GF-D8 (cell line): ENCODE measurements around the gene SRGAP2B.
"Not testable (repeated sequence)": the region's sequence is repeated elsewhere in the genome, so short reads cannot be mapped to it uniquely, and the experiment has no call there.

Source experiments
- DNase-seq: peaks from one replicate; lab custom pipeline; 2025; lab: John Stamatoyannopoulos, UW

SRGAP2B gene

GRCh38 chr1:144946525-144947480 lies 148.3 kb downstream of the SRGAP2B start:
- DNase-seq, result not testable (repeated sequence)

- not testable (repeated sequence) for DNase-seq
Measured at GRCh38 chr1:144941710-144942109, 153.4 kb downstream of the SRGAP2B start.

- DNase-seq, result not testable (repeated sequence)
Measured at GRCh38 chr1:144940054-144940453, 155.1 kb downstream of the SRGAP2B start.

- not testable (repeated sequence) for DNase-seq
Measured at GRCh38 chr1:144938627-144939026, 156.5 kb downstream of the SRGAP2B start.

- DNase-seq, result not testable (repeated sequence)
Measured at GRCh38 chr1:144936186-144936732, 158.9 kb downstream of the SRGAP2B start.

GRCh38 chr1:144935310-144935709 lies 159.8 kb downstream of the SRGAP2B start:
- not testable (repeated sequence) for DNase-seq

- DNase-seq, result not testable (repeated sequence)
Measured at GRCh38 chr1:144933014-144933413, 162.1 kb downstream of the SRGAP2B start.

- DNase-seq, result not testable (repeated sequence)
Measured at GRCh38 chr1:144932153-144932552, 163.0 kb downstream of the SRGAP2B start.

GRCh38 chr1:144931553-144931952 lies 163.6 kb downstream of the SRGAP2B start:
- DNase-seq, result not testable (repeated sequence)

- not testable (repeated sequence) for DNase-seq
Measured at GRCh38 chr1:144930085-144930777, 164.9 kb downstream of the SRGAP2B start.

- not testable (repeated sequence) for DNase-seq
Measured at GRCh38 chr1:144927292-144927691, 167.8 kb downstream of the SRGAP2B start.

GRCh38 chr1:144923640-144924039 lies 171.5 kb downstream of the SRGAP2B start:
- DNase-seq, result not testable (repeated sequence)

- DNase-seq, result not testable (repeated sequence)
Measured at GRCh38 chr1:144922785-144923184, 172.3 kb downstream of the SRGAP2B start.

GRCh38 chr1:144919106-144919505 lies 176.0 kb downstream of the SRGAP2B start:
- not testable (repeated sequence) for DNase-seq

- DNase-seq, result not testable (repeated sequence)
Measured at GRCh38 chr1:144918027-144918603, 177.0 kb downstream of the SRGAP2B start.

GRCh38 chr1:144917154-144918026 lies 177.7 kb downstream of the SRGAP2B start:
- DNase-seq, result not testable (repeated sequence)

- not testable (repeated sequence) for DNase-seq
Measured at GRCh38 chr1:144913977-144914734, 181.0 kb downstream of the SRGAP2B start.

- not testable (repeated sequence) for DNase-seq
Measured at GRCh38 chr1:144913458-144913857, 181.7 kb downstream of the SRGAP2B start.

GRCh38 chr1:144910729-144911128 lies 184.4 kb downstream of the SRGAP2B start:
- DNase-seq, result not testable (repeated sequence)

- not testable (repeated sequence) for DNase-seq
Measured at GRCh38 chr1:144900841-144901240, 194.3 kb downstream of the SRGAP2B start.
